HepG2 (cell line): ENCODE data around the gene TBL2. TPM values are rescaled to one million over a fixed set of nuclear protein-coding genes. Genes with fewer than 3 reads are reported as not detected.
A peak's percentile ranks its signal among the peaks of the same experiment; 100 is the strongest.

Source experiments
- ATF4 ChIP-seq, 2 experiments: fragments of 450-650 bp in 1 of 2; sonication (generic) in 1 of 2; formaldehyde crosslinking; IDR thresholded peaks; 2 replicates each; pipeline versions ENCODE4 v1.5.0 to v1.8.0; 2020 to 2022; ENCODE audit warnings: mild to moderate bottlenecking in 1 of 2, missing genetic modification reagents in 1 of 2
- KLF12 ChIP-seq: sonication (generic); formaldehyde crosslinking; IDR thresholded peaks from 2 replicates; pipeline ENCODE4 v1.4.0; 2020; ENCODE audit warnings: missing genetic modification reagents, borderline replicate concordance
- POLR2A ChIP-seq, 2 experiments: IDR thresholded peaks; 2 replicates each; pipeline ENCODE4 v1.6.1; 2011; ENCODE audit warnings: low read depth in 2 of 2, low read length in 2 of 2, mild to moderate bottlenecking in 1 of 2, moderate library complexity in 1 of 2; ENCODE audit not compliant: insufficient read depth in 1 of 2
- POLR2AphosphoS5 ChIP-seq: IDR thresholded peaks from 2 replicates; pipeline ENCODE4 v1.6.1; 2012; ENCODE audit warnings: low read depth, low read length
- SP2 ChIP-seq: sonication (generic); formaldehyde crosslinking; IDR thresholded peaks from 2 replicates; pipeline ENCODE4 v1.5.1; 2020; ENCODE audit warnings: mild to moderate bottlenecking, missing genetic modification reagents
- TFE3 ChIP-seq: IDR thresholded peaks from 2 replicates; pipeline ENCODE4 v1.6.1; 2016
- ZBTB37 ChIP-seq: sonication (generic); formaldehyde crosslinking; IDR thresholded peaks from 2 replicates; pipeline ENCODE4 v1.4.0; 2020; ENCODE audit warnings: mild to moderate bottlenecking, missing genetic modification reagents
- ZKSCAN8 ChIP-seq: IDR thresholded peaks from 2 replicates; pipeline ENCODE4 v1.6.1; 2016; ENCODE audit warnings: borderline replicate concordance, missing genetic modification reagents, missing compliant biosample characterization
- ZNF224 ChIP-seq: sonication (generic); formaldehyde crosslinking; IDR thresholded peaks from 2 replicates; pipeline ENCODE4 v1.5.0; 2020; ENCODE audit warnings: mild to moderate bottlenecking, missing genetic modification reagents
- ZNF337 ChIP-seq: sonication (generic); formaldehyde crosslinking; IDR thresholded peaks from 2 replicates; pipeline ENCODE4 v1.5.1; 2020; ENCODE audit warnings: missing genetic modification reagents, low read depth, mild to moderate bottlenecking, borderline replicate concordance
- ZNF501 ChIP-seq: sonication (generic); formaldehyde crosslinking; IDR thresholded peaks from 2 replicates; pipeline ENCODE4 v1.5.1; 2020; ENCODE audit warnings: mild to moderate bottlenecking, moderate library complexity, missing genetic modification reagents
- ZNF720 ChIP-seq: sonication (generic); formaldehyde crosslinking; IDR thresholded peaks from 2 replicates; pipeline ENCODE4 v1.4.0; 2020; ENCODE audit warnings: missing genetic modification reagents
- ZNF724P ChIP-seq: sonication (generic); formaldehyde crosslinking; IDR thresholded peaks from 2 replicates; pipeline ENCODE4 v1.8.0; 2022; ENCODE audit warnings: missing genetic modification reagents, borderline replicate concordance
- ZNF879 ChIP-seq: sonication (generic); formaldehyde crosslinking; IDR thresholded peaks from 2 replicates; pipeline ENCODE4 v1.8.1; 2023; ENCODE audit warnings: missing genetic modification reagents
- ZZZ3 ChIP-seq: sonication (generic); formaldehyde crosslinking; IDR thresholded peaks from 2 replicates; pipeline ENCODE4 v1.4.0; 2020; ENCODE audit warnings: missing genetic modification reagents, mild to moderate bottlenecking, borderline replicate concordance
- polyA plus RNA-seq, 8 experiments: library from polyadenylated mRNA; depleted of rRNA in 3 of 8; stranded (reverse) in 7 of 8; unstranded in 1 of 8; fragments of >200 nt; fragmentation: Illumina TruSeq in 4 of 8; extraction: Trizol in 4 of 8; gene quantifications; 2 replicates each; pipeline versions ENCODE4 v1.2.1 to v1.2.3, GENCODE V29; 2011 to 2016; ENCODE audit warnings: low read depth in 4 of 8, missing spikeins in 1 of 8, mixed read lengths in 1 of 8; ENCODE audit not compliant: insufficient read depth in 1 of 8
- total RNA-seq, 5 experiments: library from RNA; depleted of rRNA; stranded (reverse); fragments of >200 nt; fragmentation: Illumina TruSeq; extraction: Trizol; gene quantifications; 2 replicates each; pipeline ENCODE4 v1.2.3, GENCODE V29; 2016; ENCODE audit warnings: low read depth in 1 of 5
- TF ChIP-seq, protein P1 (sequence below): sonication (generic); formaldehyde crosslinking; IDR thresholded peaks from 2 replicates; pipeline ENCODE4 v1.4.0; 2020; ENCODE audit warnings: missing genetic modification reagents; ENCODE audit errors: not compliant biosample characterization
- TF ChIP-seq, protein P2 (sequence below): sonication (generic); formaldehyde crosslinking; IDR thresholded peaks from 2 replicates; pipeline ENCODE4 v1.5.0; 2020; ENCODE audit warnings: missing genetic modification reagents, mild to moderate bottlenecking, borderline replicate concordance

Gene TBL2
- total and polyA plus RNA-seq, 2 of the 13 experiments (the other 11 are each of a cell fraction or from before 2014, with no cell fraction given) = 43.4 to 47.2 TPM

GRCh38 chr7:73597978-73598782, 19.8 kb upstream of the TBL2 start (continued):
- peak; percentile 32 for TF ChIP-seq POLR2AphosphoS5
- no peak for TF ChIP-seq ZZZ3 (CRISPR knock-in tag)
- no peak for TF ChIP-seq ZNF224 (CRISPR knock-in tag)
- TF ChIP-seq ZNF720 = no peak
- no peak for TF ChIP-seq ATF4 (CRISPR knock-in tag; IDR thresholded peaks at IDR 0.05)
- no peak for TF ChIP-seq ZNF879 (CRISPR knock-in tag)
- TF ChIP-seq SP2 (CRISPR knock-in tag) = no peak
- TF ChIP-seq ZBTB37 = no peak
- TF ChIP-seq, protein P1, sequence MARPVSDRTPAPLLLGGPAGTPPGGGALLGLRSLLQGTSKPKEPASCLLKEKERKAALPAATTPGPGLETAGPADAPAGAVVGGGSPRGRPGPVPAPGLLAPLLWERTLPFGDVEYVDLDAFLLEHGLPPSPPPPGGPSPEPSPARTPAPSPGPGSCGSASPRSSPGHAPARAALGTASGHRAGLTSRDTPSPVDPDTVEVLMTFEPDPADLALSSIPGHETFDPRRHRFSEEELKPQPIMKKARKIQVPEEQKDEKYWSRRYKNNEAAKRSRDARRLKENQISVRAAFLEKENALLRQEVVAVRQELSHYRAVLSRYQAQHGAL (CRISPR knock-in tag) = no peak
- TF ChIP-seq TFE3 (CRISPR knock-in tag) = no peak
- TF ChIP-seq ZNF337 (CRISPR knock-in tag) = no peak
- TF ChIP-seq ZKSCAN8 = no peak
- no peak for TF ChIP-seq KLF12 (CRISPR knock-in tag)
- TF ChIP-seq ZNF724P (CRISPR knock-in tag) = no peak
- TF ChIP-seq, protein P2, sequence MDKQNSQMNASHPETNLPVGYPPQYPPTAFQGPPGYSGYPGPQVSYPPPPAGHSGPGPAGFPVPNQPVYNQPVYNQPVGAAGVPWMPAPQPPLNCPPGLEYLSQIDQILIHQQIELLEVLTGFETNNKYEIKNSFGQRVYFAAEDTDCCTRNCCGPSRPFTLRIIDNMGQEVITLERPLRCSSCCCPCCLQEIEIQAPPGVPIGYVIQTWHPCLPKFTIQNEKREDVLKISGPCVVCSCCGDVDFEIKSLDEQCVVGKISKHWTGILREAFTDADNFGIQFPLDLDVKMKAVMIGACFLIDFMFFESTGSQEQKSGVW (CRISPR knock-in tag) = no peak
- TF ChIP-seq POLR2A (IDR thresholded peaks at IDR 0.05; ENCODE audit: insufficient read depth in 1 of 2, low read depth in 2 of 2, low read length in 2 of 2) = peak in 1 of 2 experiments; percentile 17; a peak in 2 of 4 replicates
- no peak for TF ChIP-seq ZNF501 (CRISPR knock-in tag)
